ENCODE results near the gene GCM1. TPM values are rescaled to one million over a fixed set of nuclear protein-coding genes. Genes with fewer than 3 reads are reported as not detected.

Gene GCM1, protein sequence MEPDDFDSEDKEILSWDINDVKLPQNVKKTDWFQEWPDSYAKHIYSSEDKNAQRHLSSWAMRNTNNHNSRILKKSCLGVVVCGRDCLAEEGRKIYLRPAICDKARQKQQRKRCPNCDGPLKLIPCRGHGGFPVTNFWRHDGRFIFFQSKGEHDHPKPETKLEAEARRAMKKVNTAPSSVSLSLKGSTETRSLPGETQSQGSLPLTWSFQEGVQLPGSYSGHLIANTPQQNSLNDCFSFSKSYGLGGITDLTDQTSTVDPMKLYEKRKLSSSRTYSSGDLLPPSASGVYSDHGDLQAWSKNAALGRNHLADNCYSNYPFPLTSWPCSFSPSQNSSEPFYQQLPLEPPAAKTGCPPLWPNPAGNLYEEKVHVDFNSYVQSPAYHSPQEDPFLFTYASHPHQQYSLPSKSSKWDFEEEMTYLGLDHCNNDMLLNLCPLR
- not detected in 2 replicates for total RNA-seq

GRCh38 chr6:53148684-53149083 is at the start of gene GCM1:
Gene GCM1 (minus strand): TSS chr6:53148841. CDS start chr6:53145632, 3,209 bp downstream.

Other genes starting within 250 kb of the GCM1 start
- gene GSTA3, start 239.1 kb downstream of the GCM1 start, total RNA-seq = not detected in 2 replicates
- 79.1 and 85.1 TPM in 2 replicates for gene GSTA4, start 153.6 kb downstream of the GCM1 start, total RNA-seq
- gene CILK1, start 87.0 kb downstream of the GCM1 start, total RNA-seq = 9.8 and 12.1 TPM in 2 replicates
- 34.2 and 36.7 TPM in 2 replicates for gene FBXO9, start 83.4 kb downstream of the GCM1 start, total RNA-seq
- gene ELOVL5, start 200.1 kb upstream of the GCM1 start, total RNA-seq = 56.0 and 76.9 TPM in 2 replicates

All from airway epithelial cell (primary cell).